H1 (cell line): Measurements from ENCODE around the gene ZNRF3. TPM values are rescaled to one million over a fixed set of nuclear protein-coding genes. Genes with fewer than 3 reads are reported as not detected.

Experiments used
- CTCF ChIA-PET: fragments of 300-600 bp; sonication (Branson Sonifier 250); formaldehyde crosslinking; loops from one replicate; lab custom pipeline; 2021; ENCODE audit not compliant: partially characterized antibody; lab: Charles Lee
- POLR2A ChIA-PET: fragments of 300-600 bp; sonication (Branson Sonifier 250); formaldehyde crosslinking; loops from one replicate; lab custom pipeline; 2021; ENCODE audit warnings: inconsistent platforms; ENCODE audit not compliant: partially characterized antibody; lab: Charles Lee
- DNase-seq, 2 experiments: peaks; one replicate each; pipeline versions ENCODE4 v3.0.0 to v3.0.0-alpha.2; 2010 to 2022; ENCODE audit warnings: low spot score in 2 of 2, low read depth in 1 of 2, mixed read lengths in 1 of 2
- FAIRE-seq: peaks from 2 replicates; lab custom pipeline; 2011; peaks lifted over from hg19 to GRCh38; lab: Jason Lieb, UNC
- H2AFZ ChIP-seq: 2 replicates; pipeline ENCODE4 v1.8.1; 2012; ENCODE audit warnings: low read length, inconsistent platforms
- H2AK5ac ChIP-seq: 2 replicates; pipeline ENCODE4 v1.6.1; 2013; ENCODE audit warnings: low read depth, low read length
- H2BK120ac ChIP-seq: replicated peaks from 2 replicates; pipeline ENCODE3; 2013; ENCODE audit warnings: low read depth, low read length, inconsistent platforms
- H2BK12ac ChIP-seq: 2 replicates; pipeline ENCODE4 v1.6.1; 2013; ENCODE audit warnings: low read depth, low read length
- H2BK15ac ChIP-seq: 2 replicates; pipeline ENCODE4 v1.6.1; 2013; ENCODE audit warnings: low read length
- H2BK20ac ChIP-seq: 2 replicates; pipeline ENCODE4 v1.6.1; 2013; ENCODE audit warnings: low read length
- H2BK5ac ChIP-seq: 2 replicates; pipeline ENCODE4 v1.6.1; 2013; ENCODE audit warnings: low read depth, low read length
- H3K14ac ChIP-seq: 2 replicates; pipeline ENCODE4 v1.6.1; 2013; ENCODE audit warnings: inconsistent platforms; ENCODE audit not compliant: insufficient read length
- H3K18ac ChIP-seq: 2 replicates; pipeline ENCODE4 v1.6.1; 2013; ENCODE audit warnings: low read length; ENCODE audit errors: extremely low read depth
- H3K23ac ChIP-seq: 2 replicates; pipeline ENCODE4 v1.6.1; 2013; ENCODE audit warnings: inconsistent platforms; ENCODE audit not compliant: insufficient read length
- H3K23me2 ChIP-seq: 2 replicates; pipeline ENCODE4 v1.6.1; 2013; ENCODE audit warnings: low read depth, low read length
- H3K27ac ChIP-seq: 2 replicates; pipeline ENCODE4 v1.6.1; 2011; ENCODE audit warnings: low read depth, low read length, inconsistent platforms
- H3K27me3 ChIP-seq, 4 experiments: replicated peaks in 1 of 4; 1 replicate in 1 of 4; 2 replicates in 3 of 4; pipeline versions ENCODE4 v1.6.1 to v1.8.1; 2011 to 2013; ENCODE audit warnings: low read length in 3 of 4, mild to moderate bottlenecking in 3 of 4, inconsistent platforms in 2 of 4, mixed read lengths in 2 of 4, moderate library complexity in 1 of 4; ENCODE audit not compliant: control insufficient read depth in 3 of 4, insufficient read depth in 3 of 4; ENCODE audit errors: extremely low read depth in 1 of 4
- H3K36me3 ChIP-seq, 4 experiments: 2 replicates each; pipeline versions ENCODE4 v1.6.1 to v1.8.1; 2011 to 2013; ENCODE audit warnings: mild to moderate bottlenecking in 4 of 4, low read length in 3 of 4, moderate library complexity in 2 of 4, control low read depth in 1 of 4, inconsistent platforms in 1 of 4; ENCODE audit not compliant: insufficient read depth in 4 of 4, control insufficient read depth in 2 of 4
- H3K4ac ChIP-seq: replicated peaks from 2 replicates; pipeline ENCODE3; 2013; ENCODE audit warnings: low read length, low read depth, mixed read lengths, inconsistent platforms; ENCODE audit not compliant: insufficient read length
- H3K4me1 ChIP-seq, 4 experiments: replicated peaks in 1 of 4; 1 replicate in 1 of 4; 2 replicates in 3 of 4; pipeline versions ENCODE4 v1.6.1 to v1.8.1; 2011 to 2013; ENCODE audit warnings: low read length in 3 of 4, inconsistent platforms in 2 of 4, mixed read lengths in 1 of 4; ENCODE audit not compliant: insufficient read depth in 4 of 4, control insufficient read depth in 3 of 4
- H3K4me2 ChIP-seq, 2 experiments: 2 replicates each; pipeline versions ENCODE4 v1.6.1 to v1.8.1; 2011 to 2013; ENCODE audit warnings: low read depth in 2 of 2, low read length in 2 of 2, control low read depth in 1 of 2, inconsistent platforms in 1 of 2, mild to moderate bottlenecking in 1 of 2; ENCODE audit not compliant: insufficient read depth in 1 of 2
- H3K4me3 ChIP-seq, 4 experiments: fragments of 200-600, 300-600 bp in 1 of 4; sonication (generic), shearing (Covaris generic), sonication (Bioruptor Twin) in 1 of 4; 2 replicates each; pipeline versions ENCODE4 v1.5.1 to v1.8.1; 2011 to 2016; ENCODE audit warnings: low read length in 4 of 4, low read depth in 3 of 4, control low read depth in 2 of 4, inconsistent platforms in 2 of 4, mild to moderate bottlenecking in 2 of 4, mixed read lengths in 1 of 4, moderate library complexity in 1 of 4; ENCODE audit not compliant: insufficient read depth in 2 of 4; ENCODE audit errors: extremely low read depth in 1 of 4
- H3K56ac ChIP-seq: replicated peaks from 2 replicates; pipeline ENCODE3; 2013; ENCODE audit warnings: low read depth, mild to moderate bottlenecking, mixed read lengths, low read length, inconsistent platforms; ENCODE audit not compliant: insufficient read length
- H3K79me1 ChIP-seq: 2 replicates; pipeline ENCODE4 v1.6.1; 2013; ENCODE audit warnings: low read depth, low read length, control low read depth
- H3K79me2 ChIP-seq, 2 experiments: 2 replicates each; pipeline versions ENCODE4 v1.6.1 to v1.8.1; 2012 to 2013; ENCODE audit warnings: low read length in 2 of 2, mild to moderate bottlenecking in 2 of 2, inconsistent platforms in 1 of 2; ENCODE audit not compliant: insufficient read depth in 2 of 2, control insufficient read depth in 1 of 2
- H3K9ac ChIP-seq, 4 experiments: replicated peaks in 1 of 4; 1 replicate in 1 of 4; 2 replicates in 3 of 4; pipeline versions ENCODE4 v1.6.1 to v1.8.1; 2011 to 2013; ENCODE audit warnings: low read depth in 3 of 4, low read length in 3 of 4, control low read depth in 2 of 4, mild to moderate bottlenecking in 2 of 4, moderate library complexity in 2 of 4, inconsistent platforms in 1 of 4; ENCODE audit errors: extremely low read depth in 1 of 4
- H3K9me3 ChIP-seq, 2 experiments: 2 replicates each; pipeline versions ENCODE4 v1.6.1 to v1.8.1; 2012 to 2013; ENCODE audit warnings: mild to moderate bottlenecking in 2 of 2, moderate library complexity in 2 of 2, control low read depth in 1 of 2, inconsistent platforms in 1 of 2, low read depth in 1 of 2, low read length in 1 of 2, mixed read lengths in 1 of 2; ENCODE audit not compliant: insufficient read depth in 2 of 2
- H4K20me1 ChIP-seq, 2 experiments: replicated peaks in 1 of 2; 2 replicates each; pipeline versions ENCODE3 to v1.8.1; 2011 to 2013; ENCODE audit warnings: inconsistent platforms in 2 of 2, low read length in 2 of 2, mild to moderate bottlenecking in 1 of 2; ENCODE audit not compliant: insufficient read depth in 2 of 2, control insufficient read depth in 1 of 2
- H4K5ac ChIP-seq: 2 replicates; pipeline ENCODE4 v1.6.1; 2013; ENCODE audit warnings: low read length, low read depth, mixed read lengths, inconsistent platforms; ENCODE audit not compliant: insufficient read length
- H4K8ac ChIP-seq: 2 replicates; pipeline ENCODE4 v1.8.0; 2013; ENCODE audit warnings: mild to moderate bottlenecking, moderate library complexity, low read length, inconsistent platforms; ENCODE audit not compliant: insufficient read depth; ENCODE audit errors: extremely low read depth
- H4K91ac ChIP-seq: replicated peaks from 2 replicates; pipeline ENCODE3; 2013; ENCODE audit warnings: low read length, mixed read lengths, inconsistent platforms; ENCODE audit not compliant: insufficient read length
- BACH1 ChIP-seq: IDR thresholded peaks from 2 replicates; pipeline ENCODE4 v1.6.1; 2012; ENCODE audit warnings: low read length, improper control_type of control experiment
- BCL11A ChIP-seq, 2 experiments: IDR thresholded peaks; one replicate each; pipeline ENCODE4 v1.6.1; 2011; ENCODE audit warnings: low read depth in 2 of 2, low read length in 2 of 2, mild to moderate bottlenecking in 2 of 2
- CREB1 ChIP-seq: IDR thresholded peaks from 2 replicates; pipeline ENCODE4 v1.6.1; 2012; ENCODE audit warnings: inconsistent platforms
- EGR1 ChIP-seq: IDR thresholded peaks from 2 replicates; pipeline ENCODE4 v1.6.1; 2011; ENCODE audit warnings: low read depth, low read length, borderline replicate concordance
- KDM4A ChIP-seq: IDR thresholded peaks from one replicate; pipeline ENCODE4 v1.7.1; 2012; ENCODE audit warnings: low read depth, mild to moderate bottlenecking, moderate library complexity, low read length, inconsistent platforms; ENCODE audit not compliant: severe bottlenecking
- POLR2AphosphoS5 ChIP-seq: IDR thresholded peaks from 2 replicates; pipeline ENCODE4 v1.6.1; 2011; ENCODE audit warnings: low read depth, low read length
- RAD21 ChIP-seq, 2 experiments: IDR thresholded peaks in 1 of 2; conservative IDR thresholded peaks in 1 of 2; 2 replicates each; pipeline ENCODE4 v1.6.1; 2011; ENCODE audit warnings: low read depth in 2 of 2, low read length in 2 of 2, improper control_type of control experiment in 1 of 2, inconsistent platforms in 1 of 2, mild to moderate bottlenecking in 1 of 2, moderate library complexity in 1 of 2
- RXRA ChIP-seq: IDR thresholded peaks from 2 replicates; pipeline ENCODE4 v1.6.1; 2011; ENCODE audit warnings: low read depth, mild to moderate bottlenecking, low read length, moderate library complexity; ENCODE audit not compliant: insufficient read depth
- SIN3A ChIP-seq, 2 experiments: IDR thresholded peaks in 1 of 2; conservative IDR thresholded peaks in 1 of 2; 2 replicates each; pipeline ENCODE4 v1.6.1; 2011 to 2012; ENCODE audit warnings: low read length in 2 of 2, improper control_type of control experiment in 1 of 2, low read depth in 1 of 2, mild to moderate bottlenecking in 1 of 2
- SRF ChIP-seq: IDR thresholded peaks from 2 replicates; pipeline ENCODE4 v1.6.1; 2011; ENCODE audit warnings: mild to moderate bottlenecking, low read depth, low read length, moderate library complexity
- SUZ12 ChIP-seq: fragments of 200-600 bp; sonication (generic); IDR thresholded peaks from 2 replicates; pipeline ENCODE4 v1.6.1; 2012; ENCODE audit warnings: mild to moderate bottlenecking, inconsistent platforms, low read length, moderate library complexity, mixed read lengths
- TCF12 ChIP-seq: IDR thresholded peaks from 2 replicates; pipeline ENCODE4 v1.6.1; 2011; ENCODE audit warnings: low read depth, mild to moderate bottlenecking, low read length
- WGBS, 2 experiments: shearing (Covaris generic) in 1 of 2; methylation state at CpG; one replicate each; pipeline versions ENCODE4 v1.1.6 to v1.1.7; 2013 to 2015; ENCODE audit warnings: low lambda C conversion rate in 2 of 2, mixed read lengths in 2 of 2, inconsistent platforms in 1 of 2, low coverage in 1 of 2, missing lambda C conversion rate in 1 of 2; ENCODE audit not compliant: insufficient replicate concordance in 2 of 2, insufficient coverage in 1 of 2, insufficient read length in 1 of 2; ENCODE audit errors: extremely low coverage in 1 of 2, missing lambda C conversion rate in 1 of 2; 5-methylcytosine and 5-hydroxymethylcytosine counted together
- polyA plus RNA-seq, 7 experiments: library from polyadenylated mRNA; depleted of rRNA in 3 of 7; stranded (reverse) in 5 of 7; unstranded in 2 of 7; fragments of >200 nt in 5 of 7; fragments of 200-250 nt in 2 of 7; gene quantifications; 1 replicate in 5 of 7; 2 replicates in 1 of 7; 4 replicates in 1 of 7; pipeline versions ENCODE4 v1.2.1 to v1.2.3, GENCODE V29; 2011 to 2013; ENCODE audit warnings: missing spikeins in 2 of 7, mixed read lengths in 2 of 7
- total RNA-seq: library from RNA; stranded (reverse); fragmentation: NEBNext Ultra II Directional; extraction: Animal tissue kit (Norgen Biotek cat#: 25700); gene quantifications from 2 replicates; pipeline ENCODE4 v1.2.1, GENCODE V29; 2021

ZNRF3 gene
- total and polyA plus RNA-seq, 2 of the 8 experiments (the other 6 are each of a cell fraction or from before 2014, with no cell fraction given) = 14.1 to 21.7 TPM

- no peak overlapping the region for H3K18ac ChIP-seq
- FAIRE-seq (no peak), DNase-seq (no peak)
- H3K27ac ChIP-seq = no peak overlapping the region
- ChIA-PET POLR2A (no interaction called here), CTCF (interaction anchor here (0.6 to 1.7 kb wide), 3 partner anchors 48 to 145 kb away, joined by 3 to 4 read pairs (median 3); no protein-coding TSS in a partner anchor)
- no peak overlapping the region for H2BK20ac ChIP-seq
- no peak overlapping the region for H3K9ac ChIP-seq
- no peak overlapping the region for H2BK5ac ChIP-seq
- no peaks in the 10 kb centered on the region; the same call in 1 of the 2 replicates for H3K79me1 ChIP-seq
- H2BK15ac ChIP-seq = peak overlapping the region; percentile 32; the same call in 1 of the 2 replicates
- H2BK120ac ChIP-seq = no peak overlapping the region
- H3K56ac ChIP-seq = no peak overlapping the region
- no peak overlapping the region for H2AFZ ChIP-seq
- no peaks in the 10 kb centered on the region for H4K20me1 ChIP-seq
- WGBS, 2 experiments = 92% methylated on average over 4 of the region's 4 CpGs; no CpG with 5 or more reads in 1 of the 2 experiments
- no peak overlapping the region for H3K14ac ChIP-seq
- no peak overlapping the region for H3K4me2 ChIP-seq
- H3K79me2 ChIP-seq = peaks cover 0 to 34% of the 10 kb centered on the region in 2 experiments; a peak in 2 of 4 replicates
- no peak overlapping the region for H4K8ac ChIP-seq
- no peak overlapping the region; the same call in 1 of the 2 replicates for H2AK5ac ChIP-seq
- H2BK12ac ChIP-seq = 0 out of 2 replicates have a peak overlapping the region, but pooled peaks have one; percentile 11
- no peaks in the 10 kb centered on the region for H3K23me2 ChIP-seq
- peaks cover 8 to 20% (median 19%) of the 10 kb centered on the region in 4 experiments for H3K4me1 ChIP-seq
- no peaks in the 10 kb centered on the region for H3K27me3 ChIP-seq
- H3K4me3 ChIP-seq = no peak overlapping the region
- H3K36me3 ChIP-seq = peaks cover 0 to 7% (median 0%) of the 10 kb centered on the region in 4 experiments; a peak in 1 of 8 replicates
- H3K9me3 ChIP-seq = no peaks in the 10 kb centered on the region
- H3K23ac ChIP-seq = no peak overlapping the region
- H3K4ac ChIP-seq = no peak overlapping the region
- H4K5ac ChIP-seq = no peak overlapping the region
- H4K91ac ChIP-seq = no peak overlapping the region
- TF ChIP-seq RXRA (no peak), POLR2AphosphoS5 (no peak), BCL11A (IDR thresholded peaks at IDR 0.05; ENCODE audit: low read depth in 2 of 2, low read length in 2 of 2) (no peak), SRF (no peak), EGR1 (no peak), SUZ12 (no peak), TCF12 (no peak), SIN3A (conservative IDR thresholded peaks at IDR 0.05 in 1 of 2, IDR thresholded peaks at IDR 0.05 in 1 of 2; ENCODE audit: low read depth in 1 of 2, low read length in 2 of 2) (no peak), CREB1 (no peak), KDM4A (no peak), RAD21 (IDR thresholded peaks at IDR 0.05 in 1 of 2, conservative IDR thresholded peaks at IDR 0.05 in 1 of 2; ENCODE audit: low read depth in 2 of 2, low read length in 2 of 2) (no peak), BACH1 (no peak)
Measured at GRCh38 chr22:28992565-28993356, 109.4 kb downstream of the ZNRF3 start.
